HFFc6 (cell line): ENCODE measurements around the gene SLC26A6. TPM values are rescaled to one million over a fixed set of nuclear protein-coding genes. Genes with fewer than 3 reads are reported as not detected.

Source experiments
- DNase-seq: peaks from one replicate; pipeline ENCODE4 v3.0.0-alpha.2; 2018
- H3K27ac Mint-ChIP-seq: 2 replicates; pipeline ENCODE4 v1.8.0; 2020; ENCODE audit warnings: mild to moderate bottlenecking, mixed read lengths
- H3K27me3 Mint-ChIP-seq: 2 replicates; pipeline ENCODE4 v1.8.0; 2021; ENCODE audit warnings: mild to moderate bottlenecking, moderate library complexity, mixed read lengths; ENCODE audit not compliant: insufficient read depth
- H3K36me3 Mint-ChIP-seq: 2 replicates; pipeline ENCODE4 v1.8.0; 2021; ENCODE audit warnings: low read depth, mixed read lengths
- H3K4me1 Mint-ChIP-seq: 2 replicates; pipeline ENCODE4 v1.8.0; 2020; ENCODE audit warnings: low read depth, mixed read lengths
- H3K4me3 Mint-ChIP-seq: 2 replicates; pipeline ENCODE4 v1.8.0; 2020; ENCODE audit warnings: mild to moderate bottlenecking, moderate library complexity, mixed read lengths
- H3K9me3 Mint-ChIP-seq: 2 replicates; pipeline ENCODE4 v1.8.0; 2020; ENCODE audit warnings: mild to moderate bottlenecking, mixed read lengths
- total RNA-seq, 6 experiments: library from RNA; stranded (reverse); fragmentation: NEBNext Ultra II Directional; extraction: Animal tissue kit (Norgen Biotek cat#: 25700); gene quantifications; 2 replicates in 1 of 6; 3 replicates in 5 of 6; pipeline ENCODE4 v1.2.3, GENCODE V29; 2021
- TF ChIP-seq, protein P1 (sequence below): fragments of 200-600 bp; sonication (generic); IDR thresholded peaks from 2 replicates; pipeline ENCODE4 v1.5.0; 2021; ENCODE audit warnings: antibody characterized with exemption, mild to moderate bottlenecking

SLC26A6 gene
- total RNA-seq, 6 experiments from 2014 or later: 15.1 to 19.6 (median 17.5) TPM

DNA sequence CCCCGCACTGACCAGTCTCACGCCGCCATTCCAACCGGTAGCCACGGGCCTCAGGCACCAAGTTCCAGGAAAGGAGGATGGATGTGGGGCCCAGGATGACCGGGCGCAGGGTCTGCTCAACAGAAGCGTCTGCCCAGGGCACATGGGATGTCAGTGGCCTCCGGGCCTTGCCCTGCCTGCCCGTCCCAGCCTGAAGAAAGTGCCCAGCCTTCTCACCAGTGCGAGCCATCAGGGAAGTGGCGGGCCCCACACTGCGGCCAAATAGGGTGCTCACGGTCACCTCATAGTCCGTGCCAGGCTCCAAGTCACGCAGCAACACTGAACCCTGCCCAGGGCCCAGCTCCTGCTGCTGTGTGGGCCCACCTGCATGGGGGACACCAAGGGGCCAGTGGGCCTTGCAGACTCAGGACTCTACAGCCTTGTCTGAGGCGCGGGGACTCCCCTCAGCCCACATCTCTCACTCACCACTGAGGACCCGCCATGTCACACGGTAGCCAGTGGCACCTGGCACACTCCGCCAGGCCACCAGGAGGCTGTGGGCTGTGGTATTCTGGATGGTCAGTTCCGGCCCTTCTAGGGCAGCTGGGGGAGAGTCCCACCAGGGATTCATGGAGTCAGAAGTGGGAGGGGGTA is 43.3 kb downstream of the SLC26A6 start:
- no peak overlapping the region for H3K27ac Mint-ChIP-seq
- no peak for DNase-seq
- H3K27me3 Mint-ChIP-seq: no peaks in the 10 kb centered on the region; the same call in 1 of the 2 replicates
- peaks cover 25% of the 10 kb centered on the region for H3K36me3 Mint-ChIP-seq
- H3K4me3 Mint-ChIP-seq: no peak overlapping the region
- H3K9me3 Mint-ChIP-seq: no peaks in the 10 kb centered on the region
- TF ChIP-seq, protein P1, sequence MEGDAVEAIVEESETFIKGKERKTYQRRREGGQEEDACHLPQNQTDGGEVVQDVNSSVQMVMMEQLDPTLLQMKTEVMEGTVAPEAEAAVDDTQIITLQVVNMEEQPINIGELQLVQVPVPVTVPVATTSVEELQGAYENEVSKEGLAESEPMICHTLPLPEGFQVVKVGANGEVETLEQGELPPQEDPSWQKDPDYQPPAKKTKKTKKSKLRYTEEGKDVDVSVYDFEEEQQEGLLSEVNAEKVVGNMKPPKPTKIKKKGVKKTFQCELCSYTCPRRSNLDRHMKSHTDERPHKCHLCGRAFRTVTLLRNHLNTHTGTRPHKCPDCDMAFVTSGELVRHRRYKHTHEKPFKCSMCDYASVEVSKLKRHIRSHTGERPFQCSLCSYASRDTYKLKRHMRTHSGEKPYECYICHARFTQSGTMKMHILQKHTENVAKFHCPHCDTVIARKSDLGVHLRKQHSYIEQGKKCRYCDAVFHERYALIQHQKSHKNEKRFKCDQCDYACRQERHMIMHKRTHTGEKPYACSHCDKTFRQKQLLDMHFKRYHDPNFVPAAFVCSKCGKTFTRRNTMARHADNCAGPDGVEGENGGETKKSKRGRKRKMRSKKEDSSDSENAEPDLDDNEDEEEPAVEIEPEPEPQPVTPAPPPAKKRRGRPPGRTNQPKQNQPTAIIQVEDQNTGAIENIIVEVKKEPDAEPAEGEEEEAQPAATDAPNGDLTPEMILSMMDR: no peak
- peaks cover 52% of the 10 kb centered on the region for H3K4me1 Mint-ChIP-seq

DNA sequence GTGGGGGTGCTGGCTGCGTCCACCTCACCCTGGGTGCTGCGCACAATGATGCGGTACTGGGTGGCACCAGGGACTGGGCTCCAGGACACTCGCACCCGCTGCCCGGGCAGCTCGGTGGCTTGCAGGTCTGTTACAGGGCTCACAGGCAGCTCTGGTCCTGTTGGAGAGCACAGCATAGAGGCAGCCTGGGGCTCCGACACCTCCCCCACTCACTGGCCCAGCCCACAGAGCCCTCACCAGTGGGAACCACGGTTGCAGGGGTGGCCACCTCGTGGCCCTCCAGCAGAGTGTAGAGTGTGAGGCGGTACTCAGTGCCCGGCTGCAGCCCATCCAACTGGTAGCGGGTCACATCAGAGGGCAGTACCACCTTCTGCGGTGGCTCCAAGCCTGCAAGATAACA is 43.8 kb downstream of the SLC26A6 start:
- H3K27ac Mint-ChIP-seq: no peak overlapping the region
- TF ChIP-seq, protein P1: no peak
- no peak for DNase-seq
- H3K4me3 Mint-ChIP-seq: no peak overlapping the region
- H3K9me3 Mint-ChIP-seq: no peaks in the 10 kb centered on the region
- peaks cover 46% of the 10 kb centered on the region for H3K4me1 Mint-ChIP-seq
- H3K36me3 Mint-ChIP-seq: peaks cover 28% of the 10 kb centered on the region
- no peaks in the 10 kb centered on the region; the same call in 1 of the 2 replicates for H3K27me3 Mint-ChIP-seq

DNA sequence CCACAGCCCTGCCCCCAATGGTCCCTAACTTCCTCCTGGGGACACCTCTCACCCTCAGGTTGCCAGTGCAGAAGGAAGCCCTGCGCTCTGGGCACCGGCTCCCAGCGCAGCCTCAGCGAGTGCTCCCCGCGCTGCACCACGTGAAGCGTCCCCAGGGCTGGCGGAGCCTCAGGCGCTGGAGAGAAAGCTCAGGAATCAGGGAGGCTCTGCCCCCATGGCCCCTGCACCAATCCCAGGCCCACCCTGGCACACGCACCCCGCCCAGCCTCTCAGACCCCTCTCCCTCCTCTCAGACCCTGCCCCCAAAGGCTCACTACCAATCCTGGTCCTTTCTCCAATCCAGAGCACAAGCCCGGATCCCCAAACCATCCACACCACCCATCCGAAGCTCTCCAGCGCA is 47.0 kb downstream of the SLC26A6 start:
- Mint-ChIP-seq H3K27ac (no peak overlapping the region), H3K4me3 (no peak overlapping the region), H3K27me3 (no peaks in the 10 kb centered on the region; the same call in 1 of the 2 replicates), H3K9me3 (no peaks in the 10 kb centered on the region), H3K4me1 (peaks cover 20% of the 10 kb centered on the region), H3K36me3 (peaks cover 29% of the 10 kb centered on the region)
- TF ChIP-seq, protein P1: no peak
- DNase-seq: no peak

DNA sequence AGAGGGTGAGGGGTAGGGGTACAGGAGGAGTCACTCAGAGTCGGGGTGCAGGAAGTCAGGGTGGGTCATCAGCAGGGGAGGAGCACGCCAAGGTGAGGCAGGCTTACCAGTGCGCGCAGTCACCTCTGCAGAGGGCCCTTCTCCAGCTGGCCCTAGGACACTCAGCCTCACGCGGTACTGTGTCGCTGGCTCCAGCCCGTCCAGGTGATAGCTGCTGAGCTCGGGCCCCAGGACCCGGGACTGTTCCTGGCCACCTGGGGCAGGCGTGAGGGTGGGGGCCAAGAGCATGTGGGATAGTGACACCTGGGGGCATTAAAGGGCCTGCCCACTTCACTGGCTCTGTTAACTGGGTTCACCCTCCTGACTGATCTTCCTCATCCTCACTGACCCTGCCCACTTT is 47.6 kb downstream of the SLC26A6 start:
- no peaks in the 10 kb centered on the region for H3K9me3 Mint-ChIP-seq
- TF ChIP-seq, protein P1: no peak
- peaks cover 15% of the 10 kb centered on the region for H3K4me1 Mint-ChIP-seq
- no peaks in the 10 kb centered on the region; the same call in 1 of the 2 replicates for H3K27me3 Mint-ChIP-seq
- H3K27ac Mint-ChIP-seq: no peak overlapping the region
- no peak for DNase-seq
- peaks cover 25% of the 10 kb centered on the region for H3K36me3 Mint-ChIP-seq
- no peak overlapping the region for H3K4me3 Mint-ChIP-seq

DNA sequence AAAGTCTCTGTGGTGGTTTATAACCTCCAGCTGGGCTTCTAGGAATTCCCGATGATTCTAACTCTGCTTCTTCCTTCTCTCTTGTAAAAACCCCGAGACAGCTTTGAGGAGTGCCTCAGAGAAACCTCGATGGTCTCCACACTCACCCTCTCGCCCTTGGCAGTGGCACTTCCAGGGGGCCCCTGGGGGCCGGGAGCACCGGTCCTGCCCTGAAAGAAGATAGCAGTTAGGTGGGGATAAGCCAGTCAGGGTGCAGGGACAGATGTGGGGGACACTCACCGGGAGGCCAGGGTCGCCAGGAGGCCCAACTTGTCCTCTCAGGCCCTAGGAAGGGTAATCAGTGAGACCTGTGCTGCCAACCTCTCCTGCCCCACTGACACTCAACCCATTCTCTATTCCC is 49.9 kb downstream of the SLC26A6 start:
- Mint-ChIP-seq H3K4me3 (no peak overlapping the region), H3K36me3 (peaks cover 23% of the 10 kb centered on the region; the same call in 1 of the 2 replicates), H3K27me3 (no peaks in the 10 kb centered on the region; the same call in 1 of the 2 replicates), H3K27ac (no peak overlapping the region), H3K9me3 (no peaks in the 10 kb centered on the region), H3K4me1 (peaks cover 6% of the 10 kb centered on the region; the same call in 1 of the 2 replicates)
- TF ChIP-seq, protein P1: no peak
- DNase-seq: no peak
